ENCODE results near the gene TAS2R14. TPM values are rescaled to one million over a fixed set of nuclear protein-coding genes. Genes with fewer than 3 reads are reported as not detected.

The TAS2R14 gene
- polyA plus RNA-seq (2012; rRNA removed), result 1.4 and 2.3 TPM in 2 replicates
- 1.4 and 2.4 TPM in 2 replicates for polyA plus RNA-seq (2012; cell fraction: cytosol; rRNA removed)
- 2.9 and 9.5 TPM in 2 replicates for polyA plus RNA-seq (2012; cell fraction: nucleus; rRNA removed)

GRCh38 chr12:10939163-10939562 is at the start of gene TAS2R14:
Gene TAS2R14, minus strand, starts transcription at chr12:10939263. Its CDS starts 56 bp downstream, at chr12:10939207.
- Histone ChIP-seq H3K9me2 (no peaks in the 10 kb centered on the region; the same call in 1 of the 2 replicates), H3K79me2 (ENCODE audit: insufficient read depth) (no peaks in the 10 kb centered on the region), H3K4me1 (ENCODE audit: control insufficient read depth in 1 of 2, insufficient read depth in 2 of 2, low read depth in 1 of 2, low read length in 1 of 2) (peaks cover 0 to 4% of the 10 kb centered on the region in 2 experiments; a peak in 1 of 4 replicates), H3K4me2 (no peak within 1 kb of the TSS), H4K20me1 (ENCODE audit: insufficient read depth) (no peaks in the 10 kb centered on the region), H3K36me3 (replicated peaks in 1 of 2; ENCODE audit: control insufficient read depth in 1 of 2, insufficient read depth in 2 of 2, low read length in 1 of 2) (peaks cover 2 to 4% of the 10 kb centered on the region in 2 experiments), H3K4me3 (ENCODE audit: low read depth in 2 of 2, low read length in 1 of 2) (no peak within 1 kb of the TSS), H3F3A (replicated peaks; ENCODE audit: insufficient read depth) (peaks cover 5% of the 10 kb centered on the region), H3K9me3 (no peaks in the 10 kb centered on the region), H3K27me3 (ENCODE audit: insufficient read depth) (no peaks in the 10 kb centered on the region), H2AFZ (ENCODE audit: low read depth) (no peak within 1 kb of the TSS), H3K27ac (ENCODE audit: low read depth in 2 of 2, low read length in 1 of 2) (no peak within 1 kb of the TSS), H3K9ac (no peak within 1 kb of the TSS)
- no peak for DNase-seq
- ChIA-PET POLR2A (no interaction called here), CTCF (interaction anchor here (1.7 kb wide), 1 partner anchor 260 kb away, joined by 4 read pairs; no protein-coding TSS in a partner anchor)
- WGBS (ENCODE audit: low lambda C conversion rate), result 52% methylated on average over 1 of the region's 1 CpG
- TF ChIP-seq USF2 (IDR thresholded peaks at IDR 0.05; ENCODE audit: borderline replicate concordance, low read depth, low read length) (no peak), TCF12 (IDR thresholded peaks at IDR 0.05) (no peak), CTCF (IDR thresholded peaks at IDR 0.05) (no peak), FOXJ3 (CRISPR knock-in tag; IDR thresholded peaks at IDR 0.05) (no peak), NRF1 (IDR thresholded peaks at IDR 0.05; ENCODE audit: low read depth, low read length) (no peak), RFX5 (IDR thresholded peaks at IDR 0.05; ENCODE audit: low read length) (no peak), CHD2 (IDR thresholded peaks at IDR 0.05; ENCODE audit: low read length, partially characterized antibody) (no peak), MEF2A (IDR thresholded peaks at IDR 0.05; ENCODE audit: borderline replicate concordance, low read depth) (no peak), REST (IDR thresholded peaks at IDR 0.05; ENCODE audit: low read depth, low read length) (no peak), SIN3A (IDR thresholded peaks at IDR 0.05; ENCODE audit: borderline replicate concordance, low read depth, low read length) (no peak), YY1 (IDR thresholded peaks at IDR 0.05; ENCODE audit: low read depth) (no peak), IRF3 (IDR thresholded peaks at IDR 0.05; ENCODE audit: low read depth, low read length) (no peak), POLR2AphosphoS5 (IDR thresholded peaks at IDR 0.05; ENCODE audit: low read depth, low read length) (no peak), PBX3 (IDR thresholded peaks at IDR 0.05) (no peak), USF1 (IDR thresholded peaks at IDR 0.05; ENCODE audit: borderline replicate concordance, low read depth) (no peak), TEAD4 (IDR thresholded peaks at IDR 0.05; ENCODE audit: borderline replicate concordance, insufficient read depth) (no peak), ZBTB33 (IDR thresholded peaks at IDR 0.05; ENCODE audit: borderline replicate concordance, low read depth) (no peak), RAD21 (IDR thresholded peaks at IDR 0.05; ENCODE audit: low read length) (no peak)

All from SK-N-SH (cell line).